Measurements from ENCODE around the gene TDRD6.

The TDRD6 gene

GRCh38 chr6:46674410-46674809 lies 13.3 kb upstream of the TDRD6 start:
- TF ChIP-seq CTCF (IDR thresholded peaks at IDR 0.05; ENCODE audit: insufficient read depth, low read length): no peak
- TF ChIP-seq REST (IDR thresholded peaks at IDR 0.05; ENCODE audit: insufficient replicate concordance, low read depth): no peak
- no peak for TF ChIP-seq GABPA (IDR thresholded peaks at IDR 0.05; ENCODE audit: low read depth)
- TF ChIP-seq POLR2AphosphoS5 (IDR thresholded peaks at IDR 0.05; ENCODE audit: low read depth): no peak
- TF ChIP-seq SPI1 (IDR thresholded peaks at IDR 0.05; ENCODE audit: borderline replicate concordance, low read depth): no peak
- Histone ChIP-seq H3K4me3 (replicated peaks; ENCODE audit: insufficient read depth, low read length) (no peak overlapping the region), H3K27ac (replicated peaks) (no peak overlapping the region), H3K27me3 (ENCODE audit: insufficient read depth, poor library complexity, severe bottlenecking) (peaks cover 6% of the 10 kb centered on the region)
- no peak for DNase-seq (ENCODE audit: low read depth in 1 of 2, low spot score in 1 of 2)

- DNase-seq (ENCODE audit: low read depth in 1 of 2, low spot score in 1 of 2): no peak
- peaks cover 6% of the 10 kb centered on the region for H3K27me3 ChIP-seq (ENCODE audit: insufficient read depth, poor library complexity, severe bottlenecking)
- no peak for TF ChIP-seq REST (IDR thresholded peaks at IDR 0.05; ENCODE audit: insufficient replicate concordance, low read depth)
- TF ChIP-seq SPI1 (IDR thresholded peaks at IDR 0.05; ENCODE audit: borderline replicate concordance, low read depth): no peak
- no peak for TF ChIP-seq POLR2AphosphoS5 (IDR thresholded peaks at IDR 0.05; ENCODE audit: low read depth)
- no peak for TF ChIP-seq CTCF (IDR thresholded peaks at IDR 0.05; ENCODE audit: insufficient read depth, low read length)
- TF ChIP-seq GABPA (IDR thresholded peaks at IDR 0.05; ENCODE audit: low read depth): no peak
- no peak overlapping the region for H3K4me3 ChIP-seq (replicated peaks; ENCODE audit: insufficient read depth, low read length)
- H3K27ac ChIP-seq (replicated peaks): no peak overlapping the region
Measured at GRCh38 chr6:46676604-46677313, 10.9 kb upstream of the TDRD6 start.

- Histone ChIP-seq H3K27me3 (ENCODE audit: insufficient read depth, poor library complexity, severe bottlenecking) (peaks cover 6% of the 10 kb centered on the region), H3K27ac (replicated peaks) (no peak overlapping the region), H3K4me3 (replicated peaks; ENCODE audit: insufficient read depth, low read length) (no peak overlapping the region)
- DNase-seq (ENCODE audit: low read depth in 1 of 2, low spot score in 1 of 2): no peak
- TF ChIP-seq CTCF (IDR thresholded peaks at IDR 0.05; ENCODE audit: insufficient read depth, low read length) (no peak), REST (IDR thresholded peaks at IDR 0.05; ENCODE audit: insufficient replicate concordance, low read depth) (no peak), SPI1 (IDR thresholded peaks at IDR 0.05; ENCODE audit: borderline replicate concordance, low read depth) (no peak), GABPA (IDR thresholded peaks at IDR 0.05; ENCODE audit: low read depth) (no peak), POLR2AphosphoS5 (IDR thresholded peaks at IDR 0.05; ENCODE audit: low read depth) (no peak)
Measured at GRCh38 chr6:46677314-46677654, 10.4 kb upstream of the TDRD6 start.

Data from HL-60 (cell line).